GM19351 (cell line): ENCODE data around the gene ELP2.
"Not testable (repeated sequence)": the region's sequence is repeated elsewhere in the genome, so short reads cannot be mapped to it uniquely, and the experiment has no call there.

Experiments
- ATAC-seq: cut with Tn5 transposase; IDR thresholded peaks from one replicate; pipeline ENCODE4 v1.9.1; 2021; ENCODE audit warnings: mild to moderate bottlenecking, moderate library complexity; ENCODE audit not compliant: unreplicated experiment

Gene ELP2

DNA sequence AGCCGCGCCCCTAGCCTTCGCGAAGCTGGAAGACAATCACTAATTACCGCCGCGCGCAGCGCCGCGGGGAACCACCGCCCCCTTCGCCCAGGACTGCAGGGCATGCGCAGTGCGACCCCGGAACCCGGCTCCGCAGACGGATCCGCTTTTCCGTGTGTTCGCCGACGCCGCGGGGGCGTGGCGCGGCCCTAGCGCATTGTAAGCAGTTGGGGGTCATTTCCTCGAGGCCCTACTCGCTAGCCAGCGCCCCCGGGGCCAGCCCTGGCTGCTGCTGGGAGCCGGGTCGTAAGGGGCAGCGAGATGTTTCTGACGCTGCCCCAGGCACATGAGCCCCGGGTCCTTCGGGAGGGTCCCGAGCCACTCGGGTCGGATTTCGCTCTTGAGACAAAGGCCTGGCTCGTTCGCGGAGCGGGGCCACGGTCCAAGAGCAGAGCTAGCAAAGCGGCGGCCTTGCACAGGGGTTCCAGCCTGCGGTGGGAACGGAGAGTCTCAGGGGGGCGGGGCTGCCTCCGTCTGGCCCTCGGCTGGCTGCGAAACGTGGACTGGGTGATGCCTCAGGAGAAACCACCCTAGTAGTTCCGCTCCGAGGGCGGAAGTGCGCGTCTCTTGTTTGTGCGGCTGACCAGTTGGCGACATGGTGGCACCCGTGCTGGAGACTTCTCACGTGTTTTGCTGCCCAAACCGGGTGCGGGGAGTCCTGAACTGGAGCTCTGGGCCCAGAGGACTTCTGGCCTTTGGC, at the start of gene ELP2, which contains the start of gene SLC39A6:
Gene ELP2 (plus strand): TSS at position 600 of the 739 bp plus-strand sequence. CDS start 35 bp downstream, at position 635.
Gene SLC39A6 (minus strand): TSS at position 41 of the 739 bp plus-strand sequence. CDS start 2,333 bp downstream, outside the sequence.
- ATAC-seq, result peak; percentile 89

DNA sequence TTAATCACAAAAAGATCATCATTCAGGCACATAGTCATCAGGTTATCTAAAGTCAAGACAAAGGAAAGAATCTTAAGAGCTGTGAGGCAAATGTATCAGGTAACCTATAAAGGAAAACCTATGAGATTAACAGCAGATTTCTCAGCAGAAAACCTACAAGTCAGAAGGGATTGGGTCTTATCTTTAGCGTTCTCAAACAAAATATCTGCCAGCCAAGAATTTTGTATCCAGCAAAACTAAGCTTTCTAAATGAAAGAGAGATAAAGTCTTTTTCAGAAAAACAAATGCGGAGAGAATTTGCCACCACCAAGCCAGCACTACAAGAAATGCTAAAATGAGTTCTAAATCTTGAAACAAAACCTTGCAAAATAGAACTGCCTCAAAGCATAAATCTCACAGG, 48.6 kb upstream of the ELP2 start:
- not testable (repeated sequence) for ATAC-seq

- ATAC-seq, result peak; percentile 42
These were observed 46.0 kb upstream of the ELP2 start for GRCh38 chr18:36083729-36084128.

DNA sequence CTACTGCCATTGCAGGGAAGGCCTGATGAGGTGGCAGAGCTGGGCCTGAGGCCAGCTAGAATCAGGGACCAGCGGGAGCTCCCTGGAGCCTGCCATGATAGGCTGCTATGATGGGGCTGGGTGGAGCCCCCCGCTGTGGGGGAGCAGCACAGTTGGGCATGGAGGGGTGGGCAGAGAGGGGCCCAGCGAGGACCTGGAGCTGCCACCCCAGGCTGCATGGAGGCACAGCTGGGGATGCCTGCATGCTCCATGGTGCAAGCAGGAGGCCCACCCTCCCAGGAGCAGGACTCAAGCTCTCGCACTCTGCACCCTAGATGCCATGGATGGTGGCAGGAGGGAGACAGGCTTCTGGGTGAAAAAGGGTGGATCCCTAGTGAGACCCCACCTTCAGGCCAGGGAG, 44.5 kb upstream of the ELP2 start:
- ATAC-seq, result no peak

- ATAC-seq, result no peak
These were observed 43.5 kb upstream of the ELP2 start for GRCh38 chr18:36086186-36086585.

GRCh38 chr18:36088256-36088655, 41.4 kb upstream of the ELP2 start:
- no peak for ATAC-seq

DNA sequence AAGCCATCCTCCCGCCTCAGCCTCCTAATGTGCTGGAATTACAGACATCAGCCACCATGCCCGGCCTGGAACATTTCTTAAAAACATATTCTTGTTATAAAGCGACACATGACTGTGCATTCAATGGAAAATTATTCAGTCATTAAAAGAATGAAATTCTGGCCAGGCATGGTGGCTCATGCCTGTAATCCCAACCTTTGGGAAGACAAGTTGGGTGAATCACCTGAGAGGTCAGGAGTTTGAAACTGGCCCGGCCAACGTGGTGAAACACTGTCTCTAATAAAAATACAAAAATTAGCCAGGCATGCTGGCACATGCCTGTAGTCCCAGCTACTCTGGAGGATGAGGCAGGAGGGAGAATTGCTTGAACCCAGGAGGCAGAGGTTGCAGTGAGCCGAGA, 40.7 kb upstream of the ELP2 start:
- ATAC-seq, result no peak

DNA sequence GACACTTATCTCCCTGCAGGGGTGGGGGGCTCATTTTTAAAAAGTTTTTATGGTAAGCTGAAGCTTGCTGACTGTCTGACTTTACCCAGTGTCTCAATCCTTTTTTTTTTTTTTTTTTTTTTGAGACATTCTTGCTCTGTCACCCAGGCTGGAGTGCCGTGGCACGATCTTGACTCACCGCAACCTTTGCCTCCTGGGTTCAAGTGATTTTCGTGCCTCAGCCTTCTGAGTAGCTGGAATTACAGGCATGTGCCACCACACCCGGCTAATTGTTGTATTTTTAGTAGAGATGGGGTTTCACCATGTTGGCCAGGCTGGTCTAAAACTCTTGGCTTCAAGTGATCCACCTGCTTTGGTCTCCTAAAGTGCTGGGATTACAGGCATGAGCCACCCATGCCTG, 37.6 kb upstream of the ELP2 start:
- ATAC-seq, result not testable (repeated sequence)

- ATAC-seq, result no peak
These were observed 35.3 kb upstream of the ELP2 start for GRCh38 chr18:36094431-36094830.

DNA sequence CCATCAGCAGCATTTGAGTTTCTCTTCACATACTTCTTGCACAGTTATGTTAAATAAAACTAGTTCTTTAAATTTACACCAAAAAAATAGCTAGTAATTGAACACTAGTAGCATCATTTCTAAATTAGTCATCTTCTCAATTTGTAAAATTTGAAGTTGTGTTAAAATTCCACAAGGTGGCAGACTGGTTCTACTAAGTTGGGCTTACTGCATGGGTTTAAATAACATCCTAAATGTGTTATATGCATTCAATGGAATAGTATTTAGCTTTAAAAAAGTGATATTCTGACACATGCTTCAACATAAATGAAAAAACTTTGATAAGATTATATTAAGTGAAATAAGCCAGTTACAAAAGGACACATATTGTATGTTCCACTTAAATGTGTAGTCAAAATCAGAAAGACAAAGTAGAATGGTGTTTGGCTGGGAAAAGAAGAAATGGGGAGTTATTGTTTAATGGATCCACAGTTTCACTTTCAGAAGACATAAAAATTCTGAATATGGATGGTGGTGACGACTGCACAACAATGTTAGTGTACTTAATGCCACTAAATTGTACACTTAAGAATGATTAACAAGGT, 33.7 kb upstream of the ELP2 start:
- peak; percentile 61 for ATAC-seq

DNA sequence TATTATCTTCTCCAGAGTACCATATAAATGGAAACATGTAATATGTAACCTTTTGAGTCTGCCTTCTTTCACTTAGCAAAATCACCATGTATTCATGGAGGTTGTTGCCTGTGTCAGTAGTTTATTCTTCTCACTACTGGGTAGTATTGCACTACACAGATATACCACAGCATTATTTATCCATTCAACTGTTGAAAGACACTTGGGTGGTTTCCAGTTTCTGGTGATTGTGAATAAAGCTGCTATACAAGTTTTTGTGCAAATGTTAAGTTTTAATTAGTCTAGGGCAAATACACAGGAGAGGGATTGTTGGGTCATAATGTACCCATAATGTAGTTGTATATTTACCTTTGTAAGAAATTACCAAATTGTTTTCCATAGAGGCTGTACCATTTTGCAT, 32.7 kb upstream of the ELP2 start:
- no peak for ATAC-seq

- no peak for ATAC-seq
These were observed 30.4 kb upstream of the ELP2 start for GRCh38 chr18:36099311-36099710.

DNA sequence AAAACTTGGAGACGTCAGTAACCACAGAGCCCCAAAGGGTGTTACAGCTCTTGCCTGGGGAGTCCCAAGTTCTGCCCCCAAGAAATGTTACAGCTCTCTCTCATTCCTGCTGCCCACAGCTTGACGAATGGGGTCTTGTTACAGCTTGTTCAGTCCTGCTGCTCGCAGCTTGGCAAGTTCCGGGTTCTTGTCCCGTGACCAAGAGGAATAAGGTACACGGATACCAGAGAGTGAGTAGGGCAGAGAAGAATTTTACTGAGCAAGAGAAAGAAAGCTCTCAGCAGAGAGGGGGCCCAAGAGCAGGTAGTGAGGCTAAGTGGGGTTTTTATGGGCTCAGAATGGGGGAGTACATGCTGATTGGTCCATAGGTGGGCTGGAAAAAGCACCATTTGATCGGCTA, 27.8 kb upstream of the ELP2 start:
- ATAC-seq, result no peak

DNA sequence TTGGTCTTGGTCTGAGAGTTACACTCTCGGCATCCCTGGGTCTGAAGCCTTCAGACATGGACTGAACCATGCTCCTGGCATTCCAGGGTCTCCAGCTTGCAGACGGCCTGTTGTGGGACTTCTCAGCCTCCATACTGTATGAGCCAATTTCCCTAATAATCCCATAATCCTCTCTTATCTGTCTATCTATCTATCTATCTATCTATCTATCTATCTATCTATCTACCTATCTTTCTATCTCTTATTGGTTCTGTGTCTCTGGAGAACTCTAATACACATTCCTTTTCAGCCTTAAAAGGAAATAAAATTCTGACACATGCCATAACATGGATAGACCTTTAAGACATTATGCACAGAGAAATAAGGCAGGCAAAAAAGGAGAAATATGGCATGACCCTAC, 24.9 kb upstream of the ELP2 start:
- no peak for ATAC-seq

GRCh38 chr18:36107477-36107876, 22.2 kb upstream of the ELP2 start:
- no peak for ATAC-seq

- no peak for ATAC-seq
These were observed 21.5 kb upstream of the ELP2 start for GRCh38 chr18:36108196-36108595.

GRCh38 chr18:36108601-36109000, 21.1 kb upstream of the ELP2 start:
- no peak for ATAC-seq

- ATAC-seq, result no peak
These were observed 20.0 kb upstream of the ELP2 start for GRCh38 chr18:36109737-36110136.

DNA sequence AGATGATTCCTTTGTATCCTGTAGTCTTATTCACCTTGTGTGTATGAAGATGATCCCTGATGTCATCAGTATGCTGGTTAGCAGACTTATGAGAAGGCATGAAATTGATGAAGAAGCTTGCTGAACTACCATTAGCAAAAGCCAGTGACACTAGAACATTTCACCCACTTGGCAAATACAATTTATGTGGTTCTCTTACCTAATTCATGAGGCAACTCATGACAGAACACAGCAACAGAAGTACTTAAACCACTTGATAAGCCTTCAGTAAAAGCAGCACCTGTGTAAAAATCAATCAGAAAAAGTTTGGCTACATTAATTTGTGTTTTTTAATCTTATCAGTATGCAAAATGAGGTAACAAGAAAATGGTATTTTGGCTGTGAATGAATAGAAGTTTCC, 17.4 kb upstream of the ELP2 start:
- no peak for ATAC-seq

DNA sequence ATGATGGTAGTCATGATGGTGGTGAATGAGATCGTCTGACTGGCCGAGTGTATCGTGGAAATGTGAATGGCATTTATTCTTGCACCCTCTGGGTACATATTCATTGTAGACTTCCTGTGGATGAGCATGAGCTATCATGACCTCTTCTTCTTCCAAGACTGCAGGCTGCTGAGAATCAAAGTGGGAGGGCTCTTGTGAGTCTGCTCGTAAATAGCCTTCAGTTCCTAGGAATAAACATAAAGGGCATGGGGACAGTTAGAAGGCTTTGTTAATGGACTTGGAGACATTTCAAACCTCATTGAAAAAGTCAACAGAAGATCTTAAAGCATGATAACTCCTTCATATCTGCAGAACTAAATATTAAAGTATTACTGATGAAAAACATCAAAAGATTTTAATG, 15.4 kb upstream of the ELP2 start:
- ATAC-seq, result no peak

GRCh38 chr18:36114738-36115137, 15.0 kb upstream of the ELP2 start:
- ATAC-seq, result no peak

- not testable (repeated sequence) for ATAC-seq
These were observed 12.9 kb upstream of the ELP2 start for GRCh38 chr18:36116771-36117170.

DNA sequence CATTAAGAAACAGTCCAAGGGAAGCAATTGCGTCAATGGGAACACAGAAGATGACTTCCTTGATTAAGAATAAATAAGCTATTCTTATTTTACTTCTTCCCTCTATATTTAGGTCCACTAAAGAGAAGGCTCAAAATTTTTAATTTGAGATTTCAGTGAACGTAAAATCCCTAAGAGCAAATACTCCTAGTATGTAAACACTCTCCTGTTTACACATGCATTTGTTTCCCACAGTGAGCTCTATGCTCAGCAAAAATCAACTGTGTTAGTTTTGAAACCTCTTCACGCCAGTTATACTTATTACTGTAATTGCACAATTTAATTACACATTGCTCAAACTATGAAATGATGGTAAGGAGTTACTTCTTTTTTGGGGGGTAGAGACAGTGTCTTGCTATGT, 9.4 kb upstream of the ELP2 start:
- ATAC-seq, result no peak
